Gastroesophageal sphincter (tissue), 3 donors: ENCODE measurements around the gene EML1.

Experiments used
- CTCF ChIP-seq, 4 experiments: fragments of 200-600 bp in 2 of 4; fragments of 450-650 bp in 2 of 4; sonication (generic) in 1 of 4; IDR thresholded peaks; one replicate each; pipeline ENCODE4 v1.5.1; 2017 to 2019; ENCODE audit warnings: antibody characterized with exemption in 4 of 4, mild to moderate bottlenecking in 2 of 4, moderate library complexity in 2 of 4
- EP300 ChIP-seq: sonication (generic); formaldehyde crosslinking; IDR thresholded peaks from one replicate; pipeline ENCODE4 v1.6.1; 2017; ENCODE audit warnings: antibody characterized with exemption, mild to moderate bottlenecking

GRCh38 chr14:99910337-99911309 lies 117.4 kb downstream of the EML1 start:
- no peak for TF ChIP-seq EP300
- TF ChIP-seq CTCF (IDR thresholded peaks at IDR 0.05), result no peak
